Smooth muscle cell of trachea (primary cell): ENCODE data around the gene REC8. TPM values are rescaled to one million over a fixed set of nuclear protein-coding genes. Genes with fewer than 3 reads are reported as not detected.

Source experiments
- total RNA-seq: library from RNA; depleted of rRNA; stranded (reverse); fragments of >200 nt; gene quantifications from 2 replicates; pipeline ENCODE4 v1.2.1, GENCODE V29; 2014

Gene REC8
- total RNA-seq, 1 donor from 2014 or later, result 2.3 TPM

Other genes starting within 250 kb of the REC8 start
- 47.6 and 55.0 TPM in 2 replicates for gene DHRS4, start 218.3 kb upstream of the REC8 start, total RNA-seq
- gene DHRS4L2, start 183.2 kb upstream of the REC8 start, total RNA-seq, result 18.5 and 25.0 TPM in 2 replicates
- gene CARMIL3, start 120.1 kb upstream of the REC8 start, total RNA-seq, result 0.15 and 0.33 TPM in 2 replicates
- gene CPNE6, start 100.5 kb upstream of the REC8 start, total RNA-seq, result not detected in 2 replicates
- 25.0 and 35.4 TPM in 2 replicates for gene PCK2, start 77.8 kb upstream of the REC8 start, total RNA-seq
- gene DCAF11, start 57.3 kb upstream of the REC8 start, total RNA-seq, result 69.5 and 88.2 TPM in 2 replicates
- gene NRL, start 57.1 kb upstream of the REC8 start, total RNA-seq, result 0.83 and 0.87 TPM in 2 replicates
- 0.33 and 0.44 TPM in 2 replicates for gene FITM1, start 41.4 kb upstream of the REC8 start, total RNA-seq
- gene PSME1, start 35.9 kb upstream of the REC8 start, total RNA-seq, result 132 and 143 TPM in 2 replicates
- gene EMC9, start 30.5 kb upstream of the REC8 start, total RNA-seq, result 11.1 and 25.2 TPM in 2 replicates
- 87.2 and 117 TPM in 2 replicates for gene PSME2, start 25.5 kb upstream of the REC8 start, total RNA-seq
- 35.5 and 57.9 TPM in 2 replicates for gene RNF31, start 24.6 kb upstream of the REC8 start, total RNA-seq
- 87.8 and 104 TPM in 2 replicates for gene IRF9, start 10.8 kb upstream of the REC8 start, total RNA-seq
- gene IPO4, start 16.7 kb downstream of the REC8 start, total RNA-seq, result 39.4 and 47.6 TPM in 2 replicates
- gene TM9SF1, start 23.4 kb downstream of the REC8 start, total RNA-seq, result 87.0 and 90.6 TPM in 2 replicates
- gene TSSK4, start 33.6 kb downstream of the REC8 start, total RNA-seq, result not detected in 2 replicates
- 27.6 and 44.5 TPM in 2 replicates for gene CHMP4A, start 41.4 kb downstream of the REC8 start, total RNA-seq
- 11.1 and 25.5 TPM in 2 replicates for gene MDP1, start 44.0 kb downstream of the REC8 start, total RNA-seq
- gene NEDD8, start 60.3 kb downstream of the REC8 start, total RNA-seq, result 143 and 203 TPM in 2 replicates
- gene GMPR2, start 60.8 kb downstream of the REC8 start, total RNA-seq, result 94.2 and 119 TPM in 2 replicates
- gene TINF2, start 70.5 kb downstream of the REC8 start, total RNA-seq, result 68.9 and 83.2 TPM in 2 replicates
- 0.83 and 1.5 TPM in 2 replicates for gene TGM1, start 91.1 kb downstream of the REC8 start, total RNA-seq
- gene RABGGTA, start 99.5 kb downstream of the REC8 start, total RNA-seq, result 23.3 and 31.6 TPM in 2 replicates
- 19.8 and 22.1 TPM in 2 replicates for gene DHRS1, start 127.7 kb downstream of the REC8 start, total RNA-seq
- 19.3 and 25.1 TPM in 2 replicates for gene NOP9, start 127.8 kb downstream of the REC8 start, total RNA-seq
- gene CIDEB, start 135.9 kb downstream of the REC8 start, total RNA-seq, result 1.5 and 2.6 TPM in 2 replicates
- 3.8 and 4.6 TPM in 2 replicates for gene LTB4R2, start 138.1 kb downstream of the REC8 start, total RNA-seq
- gene LTB4R, start 139.4 kb downstream of the REC8 start, total RNA-seq, result 0.87 and 4.1 TPM in 2 replicates
- 9.6 and 11.7 TPM in 2 replicates for gene ADCY4, start 163.0 kb downstream of the REC8 start, total RNA-seq
- gene RIPK3, start 167.9 kb downstream of the REC8 start, total RNA-seq, result 2.9 and 6.8 TPM in 2 replicates
- gene NFATC4, start 196.1 kb downstream of the REC8 start, total RNA-seq, result 108 and 149 TPM in 2 replicates
- 20.4 and 42.7 TPM in 2 replicates for gene NYNRIN, start 226.9 kb downstream of the REC8 start, total RNA-seq